Measurements from ENCODE around the gene PLCB2. TPM values are rescaled to one million over a fixed set of nuclear protein-coding genes. Genes with fewer than 3 reads are reported as not detected.
A peak's percentile ranks its signal among the peaks of the same experiment; 100 is the strongest.

PLCB2 gene
- total RNA-seq, 3 donors from 2014 or later (not counting 1 experiment from before 2014, with no cell fraction given), result 345 to 440 (median 432) TPM

GRCh38 chr15:40282869-40283614 lies 24.7 kb downstream of the PLCB2 start, which contains the start of gene ANKRD63:
Gene ANKRD63 (minus strand): TSS chr15:40283064. CDS start chr15:40282586, 478 bp downstream.
- Histone ChIP-seq H3K36me3 (ENCODE audit: control insufficient read depth, insufficient read depth, low read length) (peaks cover 16% of the 10 kb centered on the region), H3K27me3 (ENCODE audit: control insufficient read depth, insufficient read depth, low read length) (peaks cover 18% of the 10 kb centered on the region), H3K4me3 (ENCODE audit: low read length) (peak within 1 kb of the TSS; percentile 36), H3K27ac (ENCODE audit: low read length) (no peak within 1 kb of the TSS), H3K4me1 (ENCODE audit: control insufficient read depth, insufficient read depth, low read length) (peaks cover 25% of the 10 kb centered on the region), H3K9me3 (ENCODE audit: control insufficient read depth, insufficient read depth, low read length) (no peaks in the 10 kb centered on the region)
- Mint-ChIP-seq H3K36me3 (no peaks in the 10 kb centered on the region), H3K4me3 (peak within 1 kb of the TSS; percentile 78), H3K27me3 (ENCODE audit: low read depth in 2 of 2) (peaks cover 10 to 25% of the 10 kb centered on the region in 2 donors), H3K9me3 (no peaks in the 10 kb centered on the region), H3K27ac (no peak within 1 kb of the TSS), H3K4me1 (peaks cover 0 to 10% of the 10 kb centered on the region in 2 donors)
- WGBS (ENCODE audit: insufficient coverage), result 3% methylated on average over 76 of the region's 76 CpGs
- TF ChIP-seq CTCF (IDR thresholded peaks at IDR 0.05), result no peak
- ATAC-seq (peak; percentile 62 to 69 (median 66)), DNase-seq (peak in 1 of 2 donors; percentile 64)
- intact Hi-C loops (cut with micrococcal nuclease), result no loop called here

GRCh38 chr15:40282147-40282868 lies 25.4 kb downstream of the PLCB2 start:
- DNase-seq (peak; percentile 56 to 72), ATAC-seq (peak; percentile 79 to 82 (median 82))
- Mint-ChIP-seq H3K9me3 (no peaks in the 10 kb centered on the region), H3K4me3 (peak overlapping the region; percentile 78), H3K4me1 (peaks cover 0 to 10% of the 10 kb centered on the region in 2 donors), H3K36me3 (no peaks in the 10 kb centered on the region), H3K27me3 (ENCODE audit: low read depth in 2 of 2) (peaks cover 11 to 27% of the 10 kb centered on the region in 2 donors), H3K27ac (no peak overlapping the region)
- Histone ChIP-seq H3K4me3 (ENCODE audit: low read length) (peak overlapping the region; percentile 36), H3K4me1 (ENCODE audit: control insufficient read depth, insufficient read depth, low read length) (peaks cover 32% of the 10 kb centered on the region), H3K9me3 (ENCODE audit: control insufficient read depth, insufficient read depth, low read length) (no peaks in the 10 kb centered on the region), H3K27me3 (ENCODE audit: control insufficient read depth, insufficient read depth, low read length) (peaks cover 19% of the 10 kb centered on the region), H3K27ac (ENCODE audit: low read length) (no peak overlapping the region), H3K36me3 (ENCODE audit: control insufficient read depth, insufficient read depth, low read length) (peaks cover 9% of the 10 kb centered on the region)
- WGBS (ENCODE audit: insufficient coverage), result under 1% methylated on average over 92 of the region's 92 CpGs
- peak; percentile 68 for TF ChIP-seq CTCF (IDR thresholded peaks at IDR 0.05)
- intact Hi-C loops (cut with micrococcal nuclease), result no loop called here

GRCh38 chr15:40281801-40282146 lies 26.0 kb downstream of the PLCB2 start:
- H3K36me3 ChIP-seq (ENCODE audit: control insufficient read depth, insufficient read depth, low read length), result peaks cover 4% of the 10 kb centered on the region
- DNase-seq (no peak), ATAC-seq (no peak)
- 19% methylated on average over 51 of the region's 51 CpGs for WGBS (ENCODE audit: insufficient coverage)
- Mint-ChIP-seq H3K27me3 (ENCODE audit: low read depth in 2 of 2) (peaks cover 11 to 27% of the 10 kb centered on the region in 2 donors), H3K4me1 (peaks cover 0 to 10% of the 10 kb centered on the region in 2 donors), H3K27ac (no peak overlapping the region), H3K9me3 (no peaks in the 10 kb centered on the region), H3K36me3 (no peaks in the 10 kb centered on the region), H3K4me3 (no peak overlapping the region)
- peaks cover 32% of the 10 kb centered on the region for H3K4me1 ChIP-seq (ENCODE audit: control insufficient read depth, insufficient read depth, low read length)
- no peak overlapping the region for H3K27ac ChIP-seq (ENCODE audit: low read length)
- intact Hi-C loops (cut with micrococcal nuclease), result no loop called here
- no peak overlapping the region for H3K4me3 ChIP-seq (ENCODE audit: low read length)
- H3K27me3 ChIP-seq (ENCODE audit: control insufficient read depth, insufficient read depth, low read length), result peaks cover 19% of the 10 kb centered on the region
- H3K9me3 ChIP-seq (ENCODE audit: control insufficient read depth, insufficient read depth, low read length), result no peaks in the 10 kb centered on the region
- no peak for TF ChIP-seq CTCF (IDR thresholded peaks at IDR 0.05)
